Measurements from ENCODE around the gene NKD1. TPM values are rescaled to one million over a fixed set of nuclear protein-coding genes. Genes with fewer than 3 reads are reported as not detected.
"Not testable (repeated sequence)": the region's sequence is repeated elsewhere in the genome, so short reads cannot be mapped to it uniquely, and the experiment has no call there.

NKD1 gene
- total RNA-seq: 1.2 TPM

- H3K27me3 ChIP-seq (ENCODE audit: insufficient read depth, low read length): peaks cover 27% of the 10 kb centered on the region
These were observed at the start of gene NKD1 for GRCh38 chr16:50548125-50548908. NKD1 (plus strand) TSS chr16:50548396; CDS start chr16:50548554, 158 bp downstream.

DNA sequence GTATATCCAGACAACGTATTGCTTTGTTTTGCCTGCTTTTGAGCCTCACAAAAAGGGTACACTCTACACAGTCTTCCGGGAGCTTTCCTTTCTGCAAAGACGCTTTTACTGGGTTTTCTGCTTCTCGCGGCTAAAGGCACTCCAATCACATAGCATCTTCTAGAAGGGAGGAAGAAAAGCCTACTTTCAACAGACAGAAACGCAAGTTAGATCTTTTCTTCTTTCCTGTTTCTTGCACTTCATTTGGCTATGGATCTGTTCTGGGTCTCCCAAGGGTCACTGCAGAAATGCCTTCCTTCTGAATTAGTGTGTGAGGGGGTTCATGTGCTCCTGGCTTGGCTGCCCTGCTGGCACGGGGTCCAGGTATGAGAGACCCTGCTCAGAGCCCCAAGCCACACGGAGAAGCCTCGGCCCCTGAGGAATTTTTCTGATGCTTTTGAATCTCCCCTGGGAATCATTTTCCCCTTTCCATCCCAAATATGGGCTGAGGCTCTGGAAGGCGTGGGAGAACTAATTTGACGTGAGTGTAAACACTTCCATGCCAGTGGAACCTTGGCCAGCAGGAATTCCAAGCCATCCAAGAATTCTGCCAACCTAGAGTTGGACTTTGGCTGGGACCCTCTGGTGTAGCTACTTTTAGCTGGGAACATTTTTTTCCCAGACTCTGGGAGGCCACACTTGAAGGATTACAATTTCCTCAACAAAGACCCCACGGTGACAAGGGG, 49.6 kb upstream of the NKD1 start:
- no peaks in the 10 kb centered on the region for H3K9me3 ChIP-seq (ENCODE audit: low read depth, low read length)
- no peak overlapping the region for H3K4me3 ChIP-seq (ENCODE audit: low read length)
- no peaks in the 10 kb centered on the region for H3K4me1 ChIP-seq (ENCODE audit: insufficient read depth, low read length)
- no peaks in the 10 kb centered on the region for H3K27me3 ChIP-seq (ENCODE audit: insufficient read depth, low read length)

More at GRCh38 chr16:50548125-50548908, at the start of gene NKD1:
- no peaks in the 10 kb centered on the region for H3K9me3 ChIP-seq (ENCODE audit: low read depth, low read length)
- peaks cover 5% of the 10 kb centered on the region for H3K4me1 ChIP-seq (ENCODE audit: insufficient read depth, low read length)
- H3K4me3 ChIP-seq (ENCODE audit: low read length): peak within 1 kb of the TSS; percentile 49

DNA sequence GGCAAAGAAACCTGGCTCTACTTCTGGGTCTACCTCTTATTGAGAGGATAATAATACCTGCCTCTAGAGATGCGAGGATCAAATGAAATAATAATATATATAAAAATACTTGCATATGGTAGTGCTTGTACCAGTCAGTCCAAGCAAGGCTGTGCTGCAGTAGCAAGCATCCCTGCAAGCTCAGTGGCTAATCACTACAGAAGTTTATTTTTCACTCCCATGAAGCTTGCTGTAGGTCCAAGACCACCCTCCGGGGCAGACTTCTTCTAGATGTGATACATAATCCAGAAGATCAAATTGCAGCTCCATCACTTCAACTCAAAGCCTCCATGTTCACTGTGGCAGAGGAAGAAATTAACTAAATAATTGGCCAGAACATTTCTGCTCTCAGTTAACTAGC, 48.9 kb upstream of the NKD1 start:
- no peaks in the 10 kb centered on the region for H3K9me3 ChIP-seq (ENCODE audit: low read depth, low read length)
- no peak overlapping the region for H3K4me3 ChIP-seq (ENCODE audit: low read length)
- H3K27me3 ChIP-seq (ENCODE audit: insufficient read depth, low read length): no peaks in the 10 kb centered on the region
- no peaks in the 10 kb centered on the region for H3K4me1 ChIP-seq (ENCODE audit: insufficient read depth, low read length)

- H3K4me3 ChIP-seq (ENCODE audit: low read length): no peak overlapping the region
- H3K27me3 ChIP-seq (ENCODE audit: insufficient read depth, low read length): no peaks in the 10 kb centered on the region
- H3K9me3 ChIP-seq (ENCODE audit: low read depth, low read length): no peaks in the 10 kb centered on the region
- no peaks in the 10 kb centered on the region for H3K4me1 ChIP-seq (ENCODE audit: insufficient read depth, low read length)
These were observed 47.9 kb upstream of the NKD1 start for GRCh38 chr16:50500171-50500874.

DNA sequence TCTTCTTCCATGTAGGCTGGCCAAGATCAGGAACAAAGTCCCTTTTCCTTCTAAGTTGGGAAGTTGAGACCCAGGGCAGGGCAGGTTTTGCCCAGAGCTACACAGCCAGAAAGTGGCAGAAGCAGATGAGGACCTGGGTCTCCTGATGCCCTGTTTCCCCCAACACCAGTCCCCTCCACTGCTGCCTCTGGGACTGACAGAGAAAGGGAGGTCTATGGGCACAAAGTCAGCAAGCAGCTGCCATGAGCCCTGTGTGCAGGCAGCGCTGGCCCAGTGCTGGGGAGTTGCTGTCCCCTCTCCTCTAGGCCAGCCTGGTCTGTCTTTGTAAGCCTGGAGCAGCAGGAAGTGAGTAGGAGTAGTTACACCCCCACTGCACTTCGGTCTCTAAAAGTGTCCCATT, 46.9 kb upstream of the NKD1 start:
- no peaks in the 10 kb centered on the region for H3K4me1 ChIP-seq (ENCODE audit: insufficient read depth, low read length)
- no peaks in the 10 kb centered on the region for H3K27me3 ChIP-seq (ENCODE audit: insufficient read depth, low read length)
- H3K9me3 ChIP-seq (ENCODE audit: low read depth, low read length): no peaks in the 10 kb centered on the region
- no peak overlapping the region for H3K4me3 ChIP-seq (ENCODE audit: low read length)

- Histone ChIP-seq H3K4me1 (ENCODE audit: insufficient read depth, low read length) (no peaks in the 10 kb centered on the region), H3K4me3 (ENCODE audit: low read length) (no peak overlapping the region), H3K9me3 (ENCODE audit: low read depth, low read length) (no peaks in the 10 kb centered on the region), H3K27me3 (ENCODE audit: insufficient read depth, low read length) (no peaks in the 10 kb centered on the region)
These were observed 46.1 kb upstream of the NKD1 start for GRCh38 chr16:50501986-50502615.

- no peak overlapping the region for H3K4me3 ChIP-seq (ENCODE audit: low read length)
- H3K27me3 ChIP-seq (ENCODE audit: insufficient read depth, low read length): no peaks in the 10 kb centered on the region
- H3K9me3 ChIP-seq (ENCODE audit: low read depth, low read length): no peaks in the 10 kb centered on the region
- H3K4me1 ChIP-seq (ENCODE audit: insufficient read depth, low read length): no peaks in the 10 kb centered on the region
These were observed 45.6 kb upstream of the NKD1 start for GRCh38 chr16:50502616-50503011.

DNA sequence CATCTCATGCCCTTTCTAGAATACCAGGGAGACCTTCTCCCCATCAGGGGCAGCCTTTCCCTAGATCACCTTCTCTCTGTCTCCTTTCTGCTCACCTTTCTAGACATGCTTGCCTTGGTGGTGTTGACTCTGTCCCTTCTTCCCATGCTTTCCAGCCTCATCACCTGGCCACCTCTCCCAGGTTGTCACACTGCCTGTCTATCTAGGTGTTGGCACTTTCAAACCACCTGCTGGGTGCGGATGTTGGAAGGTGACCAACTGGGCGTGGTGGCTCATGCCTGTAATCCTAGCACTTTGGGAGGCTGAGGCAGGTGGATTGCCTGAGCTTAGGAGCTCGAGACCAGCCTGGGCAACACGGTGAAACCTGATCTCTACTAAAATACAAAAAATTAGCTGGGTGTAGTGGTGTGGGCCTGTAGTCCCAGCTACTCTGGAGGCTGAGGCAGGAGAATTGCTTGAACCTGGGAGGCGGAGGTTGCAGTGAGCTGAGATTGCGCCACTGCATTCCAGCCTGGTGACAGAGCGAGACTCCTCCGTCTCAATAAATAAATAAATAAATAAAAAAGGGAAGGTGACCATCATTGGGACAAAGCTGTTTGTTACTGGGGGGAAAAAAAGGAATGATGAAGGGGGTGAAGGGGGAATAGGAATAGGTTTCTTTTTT, 44.2 kb upstream of the NKD1 start:
- H3K4me3 ChIP-seq (ENCODE audit: low read length); H3K27me3 ChIP-seq (ENCODE audit: insufficient read depth, low read length); H3K4me1 ChIP-seq (ENCODE audit: insufficient read depth, low read length); H3K9me3 ChIP-seq (ENCODE audit: low read depth, low read length): not testable (repeated sequence)

DNA sequence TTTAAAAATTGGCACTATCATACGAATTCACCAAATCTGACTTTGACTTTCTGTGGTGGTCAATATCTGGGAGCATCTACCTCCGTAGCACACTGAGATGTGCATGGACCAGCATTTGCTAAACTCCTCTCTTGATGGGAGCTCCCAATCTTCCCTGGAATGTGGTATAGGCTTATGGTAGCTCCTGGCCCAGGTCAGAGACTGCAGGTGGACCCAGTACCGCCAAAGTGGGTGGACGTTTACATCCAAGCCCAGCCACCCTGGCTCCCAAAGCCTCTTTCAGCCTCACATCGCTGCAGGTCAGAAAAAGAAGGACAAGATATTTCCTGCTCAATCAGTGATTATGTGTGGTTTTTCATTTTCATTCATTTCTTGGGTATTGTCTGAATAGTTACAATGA, 43.1 kb upstream of the NKD1 start:
- Histone ChIP-seq H3K4me3 (ENCODE audit: low read length) (no peak overlapping the region), H3K4me1 (ENCODE audit: insufficient read depth, low read length) (no peaks in the 10 kb centered on the region), H3K9me3 (ENCODE audit: low read depth, low read length) (no peaks in the 10 kb centered on the region), H3K27me3 (ENCODE audit: insufficient read depth, low read length) (no peaks in the 10 kb centered on the region)

DNA sequence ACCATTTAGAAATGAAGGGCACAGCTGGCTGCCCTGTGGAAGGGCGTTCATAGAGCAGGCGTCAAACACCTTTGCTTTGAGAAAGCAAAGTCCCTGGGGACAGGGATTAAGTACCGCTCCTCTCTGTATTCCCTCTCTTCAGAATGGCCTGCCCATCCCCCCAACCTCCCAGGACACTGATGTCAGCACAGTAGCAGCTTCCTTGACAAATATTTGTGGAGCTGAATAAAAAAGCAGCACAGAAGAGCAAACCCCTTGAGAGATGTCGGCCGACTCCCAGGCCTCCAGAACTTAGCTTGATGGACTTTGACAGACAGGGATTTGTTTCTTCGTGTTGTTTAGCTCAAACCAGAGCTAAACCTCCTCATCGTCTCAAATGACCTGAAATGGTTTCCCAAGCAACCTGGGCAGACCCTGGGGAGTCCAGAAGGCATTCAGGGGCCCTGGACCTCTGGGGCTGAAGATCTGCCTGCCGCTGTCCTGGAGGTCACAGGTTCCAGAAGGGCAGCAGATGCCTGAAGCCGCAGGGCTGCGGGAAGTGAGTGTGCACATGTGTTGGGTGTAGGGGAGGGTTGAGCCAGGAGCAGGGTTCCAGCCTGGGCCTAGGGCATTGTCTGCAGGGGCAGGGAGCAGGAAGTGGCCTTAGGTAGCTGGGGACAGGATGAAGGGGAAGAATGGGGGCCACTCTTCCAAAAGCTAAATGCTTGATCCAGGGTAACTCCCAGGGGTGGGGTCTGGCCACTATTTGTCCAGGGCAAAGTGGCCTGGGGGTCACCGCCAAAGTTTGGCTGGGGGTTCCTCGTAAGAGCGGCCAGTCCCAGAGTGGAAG, 42.3 kb upstream of the NKD1 start:
- Histone ChIP-seq H3K4me3 (ENCODE audit: low read length) (no peak overlapping the region), H3K9me3 (ENCODE audit: low read depth, low read length) (no peaks in the 10 kb centered on the region), H3K27me3 (ENCODE audit: insufficient read depth, low read length) (no peaks in the 10 kb centered on the region), H3K4me1 (ENCODE audit: insufficient read depth, low read length) (no peaks in the 10 kb centered on the region)

GRCh38 chr16:50506543-50506937, 41.7 kb upstream of the NKD1 start:
- no peak overlapping the region for H3K4me3 ChIP-seq (ENCODE audit: low read length)
- no peaks in the 10 kb centered on the region for H3K9me3 ChIP-seq (ENCODE audit: low read depth, low read length)
- H3K27me3 ChIP-seq (ENCODE audit: insufficient read depth, low read length): no peaks in the 10 kb centered on the region
- no peaks in the 10 kb centered on the region for H3K4me1 ChIP-seq (ENCODE audit: insufficient read depth, low read length)

GRCh38 chr16:50507397-50507796, 40.8 kb upstream of the NKD1 start:
- Histone ChIP-seq H3K9me3 (ENCODE audit: low read depth, low read length) (no peaks in the 10 kb centered on the region), H3K4me3 (ENCODE audit: low read length) (no peak overlapping the region), H3K4me1 (ENCODE audit: insufficient read depth, low read length) (no peaks in the 10 kb centered on the region), H3K27me3 (ENCODE audit: insufficient read depth, low read length) (no peaks in the 10 kb centered on the region)

- Histone ChIP-seq H3K4me1 (ENCODE audit: insufficient read depth, low read length) (no peaks in the 10 kb centered on the region), H3K27me3 (ENCODE audit: insufficient read depth, low read length) (no peaks in the 10 kb centered on the region), H3K9me3 (ENCODE audit: low read depth, low read length) (no peaks in the 10 kb centered on the region), H3K4me3 (ENCODE audit: low read length) (no peak overlapping the region)
These were observed 38.5 kb upstream of the NKD1 start for GRCh38 chr16:50509521-50510341.

All from mononuclear cell (primary cell).